Daoy (cell line): ENCODE results near the gene RGMB. TPM values are rescaled to one million over a fixed set of nuclear protein-coding genes. Genes with fewer than 3 reads are reported as not detected.
A peak's percentile ranks its signal among the peaks of the same experiment; 100 is the strongest.
"Not testable (repeated sequence)": the region's sequence is repeated elsewhere in the genome, so short reads cannot be mapped to it uniquely, and the experiment has no call there.

Source experiments
- DNase-seq: peaks from one replicate; pipeline ENCODE4 v3.0.0-alpha.2; 2015; ENCODE audit warnings: low read depth
- total RNA-seq: library from RNA; depleted of rRNA; stranded (reverse); fragments of >200 nt; shearing (Covaris generic); gene quantifications from 2 replicates; pipeline ENCODE4 v1.2.3, GENCODE V29; 2014; rRNA removed

RGMB gene, protein sequence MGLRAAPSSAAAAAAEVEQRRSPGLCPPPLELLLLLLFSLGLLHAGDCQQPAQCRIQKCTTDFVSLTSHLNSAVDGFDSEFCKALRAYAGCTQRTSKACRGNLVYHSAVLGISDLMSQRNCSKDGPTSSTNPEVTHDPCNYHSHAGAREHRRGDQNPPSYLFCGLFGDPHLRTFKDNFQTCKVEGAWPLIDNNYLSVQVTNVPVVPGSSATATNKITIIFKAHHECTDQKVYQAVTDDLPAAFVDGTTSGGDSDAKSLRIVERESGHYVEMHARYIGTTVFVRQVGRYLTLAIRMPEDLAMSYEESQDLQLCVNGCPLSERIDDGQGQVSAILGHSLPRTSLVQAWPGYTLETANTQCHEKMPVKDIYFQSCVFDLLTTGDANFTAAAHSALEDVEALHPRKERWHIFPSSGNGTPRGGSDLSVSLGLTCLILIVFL
- 12.5 and 17.9 TPM in 2 replicates for total RNA-seq

DNA sequence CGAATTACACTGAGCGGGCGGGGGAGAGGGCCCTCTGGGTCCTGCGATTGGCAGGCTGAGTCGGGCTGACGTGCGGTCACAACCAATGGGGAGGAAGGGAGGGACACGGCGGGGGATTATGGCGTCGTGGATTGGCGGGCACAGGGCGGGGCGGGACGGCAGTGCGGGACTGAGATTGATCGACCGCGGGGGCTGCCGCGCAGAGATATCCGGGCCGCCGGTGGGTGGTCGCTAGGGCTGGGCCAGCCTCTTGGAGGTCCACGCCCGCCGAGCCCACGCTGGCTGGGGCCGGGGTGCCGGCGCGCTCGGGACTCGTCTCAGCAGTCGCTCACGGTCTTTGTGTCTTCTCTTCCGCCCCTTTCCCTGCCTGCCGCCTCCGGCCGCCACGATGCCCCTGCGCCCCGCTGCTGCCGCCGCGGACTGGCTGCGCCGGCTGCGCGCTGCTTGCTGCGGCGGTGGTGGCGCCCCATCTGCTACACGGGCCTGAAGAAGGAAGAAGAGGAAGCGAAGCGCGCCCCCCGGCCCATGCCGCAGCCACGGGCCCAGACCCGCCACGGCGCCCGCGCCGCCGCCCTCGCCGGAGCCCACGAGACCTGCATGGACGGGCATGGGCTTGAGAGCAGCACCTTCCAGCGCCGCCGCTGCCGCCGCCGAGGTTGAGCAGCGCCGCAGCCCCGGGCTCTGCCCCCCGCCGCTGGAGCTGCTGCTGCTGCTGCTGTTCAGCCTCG is at the start of gene RGMB:
RGMB (plus strand) TSS at position 200 of the 728 bp plus-strand sequence; CDS start at position 608, 408 bp downstream.
- peak; percentile 100 for DNase-seq

DNA sequence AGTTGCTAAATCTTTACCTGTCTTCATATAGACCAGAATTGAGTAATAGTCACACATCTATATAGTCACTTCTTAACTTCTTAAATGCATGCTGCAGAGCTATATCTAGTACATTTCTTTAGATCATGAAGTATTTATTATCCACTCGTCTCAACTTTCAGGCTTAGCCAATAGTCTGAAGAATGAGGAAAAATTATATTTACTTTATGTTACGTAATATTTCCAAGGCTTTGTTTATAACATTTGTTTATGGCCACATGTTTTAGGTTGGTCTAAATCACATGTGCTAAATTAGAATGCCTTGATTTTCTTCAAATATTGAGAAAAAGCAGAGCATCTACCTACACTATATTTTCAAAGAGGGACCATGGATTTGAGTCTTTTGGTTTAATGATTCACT is 47.2 kb upstream of the RGMB start:
- DNase-seq: no peak

DNA sequence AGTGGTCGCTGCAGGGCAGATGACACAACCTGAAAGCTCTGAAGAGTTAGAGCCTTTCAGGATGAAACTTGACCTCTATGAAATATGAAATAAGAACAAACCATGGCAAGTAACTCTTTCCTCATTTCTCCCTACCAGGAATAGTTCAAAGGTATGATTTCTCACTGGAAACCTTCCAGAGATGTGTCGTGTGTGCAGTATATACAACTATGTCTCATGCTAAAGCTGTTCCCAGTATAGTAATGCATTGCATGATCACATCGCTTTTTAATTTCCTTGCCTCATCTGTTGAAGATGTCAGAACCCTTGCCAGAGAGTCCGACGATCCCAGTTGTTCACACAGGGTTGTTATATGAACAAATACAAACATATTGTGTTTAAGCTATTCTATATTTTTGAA is 45.8 kb upstream of the RGMB start:
- no peak for DNase-seq

DNA sequence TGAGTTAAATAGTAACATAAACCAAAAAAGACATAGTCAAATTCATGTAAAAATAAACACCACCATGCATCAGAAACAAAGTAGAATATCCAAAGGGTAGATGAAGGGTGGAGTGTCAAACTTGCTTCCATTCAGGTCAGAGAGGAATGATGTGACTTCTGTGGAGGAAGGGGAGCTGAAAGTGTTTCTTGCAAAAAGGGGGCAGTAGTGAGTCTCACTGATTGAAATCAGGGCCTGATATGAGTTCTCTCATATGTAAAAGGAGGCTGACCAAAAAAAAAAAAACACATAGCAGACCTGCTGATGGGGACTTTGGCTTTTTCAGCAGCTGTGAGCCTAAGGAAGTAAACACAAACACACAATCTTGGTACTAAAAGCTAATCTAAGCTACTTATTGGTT is 38.8 kb upstream of the RGMB start:
- no peak for DNase-seq

DNA sequence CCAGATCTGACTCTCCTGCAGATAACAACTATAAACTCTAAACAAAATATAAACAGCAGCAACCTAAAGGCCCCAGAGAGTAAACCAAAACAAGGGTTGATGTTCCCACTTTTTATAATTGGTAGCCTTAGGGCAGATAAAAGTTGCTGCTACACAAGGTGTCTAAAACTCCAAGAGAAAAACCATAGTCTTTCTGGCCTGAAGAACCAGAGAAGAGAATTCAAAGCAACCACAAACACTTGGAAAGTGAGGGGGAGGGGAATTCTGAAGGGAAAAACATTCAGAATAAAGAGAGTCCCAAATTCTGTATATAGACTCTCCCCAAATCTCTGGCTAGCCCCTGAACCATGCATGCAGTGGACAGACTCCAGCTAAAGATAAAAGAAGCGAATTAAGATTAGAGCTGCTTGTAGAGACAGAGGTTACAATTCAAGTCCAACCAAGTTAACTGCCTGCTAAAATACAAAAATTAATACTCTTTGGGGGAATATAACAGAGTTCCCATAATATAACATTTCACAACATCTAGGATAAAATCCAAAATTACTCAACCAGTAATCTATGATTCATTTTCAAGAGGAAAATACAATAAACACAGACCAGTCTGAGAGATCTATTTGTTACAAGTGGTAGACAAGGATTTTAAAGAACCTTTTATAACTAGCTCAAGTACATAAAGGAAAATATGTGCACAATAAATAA is 37.5 kb upstream of the RGMB start:
- no peak for DNase-seq

DNA sequence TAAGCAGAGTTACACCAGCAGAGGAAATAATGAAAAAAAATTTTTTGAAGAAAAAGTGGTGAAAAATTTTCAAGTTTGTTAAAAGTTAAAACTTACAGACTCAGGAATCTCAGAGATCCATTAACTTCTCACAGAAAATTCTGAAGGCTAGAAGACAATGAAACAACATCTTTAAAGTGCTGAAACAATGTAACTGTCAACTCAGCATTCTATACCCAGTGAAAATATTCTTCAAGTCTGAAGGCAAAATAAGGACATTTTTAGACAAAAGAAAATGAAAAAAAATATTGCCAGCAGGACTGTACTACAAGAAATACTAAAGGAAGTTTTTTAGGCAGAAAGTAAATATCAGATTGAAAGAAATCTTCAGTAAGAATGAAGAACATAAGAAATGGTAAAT is 36.7 kb upstream of the RGMB start:
- no peak for DNase-seq

DNA sequence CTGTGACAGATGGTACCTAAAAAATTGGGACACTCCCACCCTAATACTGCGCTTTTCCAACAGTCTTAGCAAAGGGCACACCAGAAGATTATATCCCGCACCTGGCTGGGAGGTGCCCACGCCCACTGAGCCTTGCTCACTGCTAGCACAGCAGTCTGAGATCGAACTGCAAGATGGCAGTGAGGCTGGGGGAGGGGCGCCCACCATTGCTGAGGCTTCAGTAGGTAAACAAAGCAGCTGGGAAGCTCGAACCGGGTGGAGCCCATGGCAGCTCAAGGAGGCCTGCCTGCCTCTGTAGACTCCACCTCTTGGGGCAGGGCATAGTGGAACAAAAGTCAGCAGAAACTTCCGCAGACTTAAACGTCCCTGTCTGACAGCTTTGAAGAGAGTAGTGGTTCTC is 36.0 kb upstream of the RGMB start:
- DNase-seq: not testable (repeated sequence)

DNA sequence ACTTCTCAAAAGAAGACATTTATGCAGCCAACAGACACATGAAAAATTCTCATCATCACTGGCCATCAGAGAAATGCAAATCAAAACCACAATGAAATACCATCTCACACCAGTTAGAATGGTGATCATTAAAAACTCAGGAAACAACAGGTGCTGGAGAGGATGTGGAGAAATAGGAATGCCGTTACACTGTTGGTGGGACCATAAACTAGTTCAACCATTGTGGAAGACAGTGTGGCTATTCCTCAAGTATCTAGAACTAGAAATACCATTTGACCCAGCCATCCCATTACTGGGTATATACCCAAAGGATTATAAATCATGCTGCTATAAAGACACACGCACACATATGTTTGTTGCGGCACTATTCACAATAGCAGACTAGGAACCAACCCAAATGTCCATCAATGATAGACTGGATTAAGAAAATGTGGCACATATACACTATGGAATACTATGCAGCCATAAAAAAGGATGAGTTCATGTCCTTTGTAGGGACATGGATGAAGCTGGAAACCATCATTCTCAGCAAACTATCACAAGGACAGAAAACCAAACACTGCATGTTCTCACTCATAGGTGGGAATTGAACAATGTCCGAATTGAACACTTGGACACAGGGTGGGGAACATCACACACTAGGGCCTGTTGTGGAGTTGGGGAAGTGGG is 34.8 kb upstream of the RGMB start:
- not testable (repeated sequence) for DNase-seq

DNA sequence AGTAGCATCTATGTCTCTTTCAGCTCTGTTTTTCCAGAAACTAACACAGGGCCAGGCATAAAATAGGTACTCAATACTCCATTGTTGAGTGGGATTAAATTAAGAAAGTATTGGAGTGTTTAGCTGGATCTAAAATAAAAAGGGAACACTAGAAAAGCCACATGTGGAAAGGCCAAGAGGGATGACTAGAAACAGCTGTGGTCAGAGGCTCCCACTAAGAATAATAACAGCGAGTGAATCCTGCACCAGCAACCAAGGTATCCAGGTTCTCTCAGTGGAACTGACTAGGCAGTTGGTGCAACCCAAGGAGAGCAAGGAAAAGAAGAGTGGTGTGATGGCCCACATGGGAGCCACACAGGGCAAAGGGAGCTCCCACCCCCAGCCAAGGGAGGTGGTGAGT is 31.5 kb upstream of the RGMB start:
- DNase-seq: no peak

DNA sequence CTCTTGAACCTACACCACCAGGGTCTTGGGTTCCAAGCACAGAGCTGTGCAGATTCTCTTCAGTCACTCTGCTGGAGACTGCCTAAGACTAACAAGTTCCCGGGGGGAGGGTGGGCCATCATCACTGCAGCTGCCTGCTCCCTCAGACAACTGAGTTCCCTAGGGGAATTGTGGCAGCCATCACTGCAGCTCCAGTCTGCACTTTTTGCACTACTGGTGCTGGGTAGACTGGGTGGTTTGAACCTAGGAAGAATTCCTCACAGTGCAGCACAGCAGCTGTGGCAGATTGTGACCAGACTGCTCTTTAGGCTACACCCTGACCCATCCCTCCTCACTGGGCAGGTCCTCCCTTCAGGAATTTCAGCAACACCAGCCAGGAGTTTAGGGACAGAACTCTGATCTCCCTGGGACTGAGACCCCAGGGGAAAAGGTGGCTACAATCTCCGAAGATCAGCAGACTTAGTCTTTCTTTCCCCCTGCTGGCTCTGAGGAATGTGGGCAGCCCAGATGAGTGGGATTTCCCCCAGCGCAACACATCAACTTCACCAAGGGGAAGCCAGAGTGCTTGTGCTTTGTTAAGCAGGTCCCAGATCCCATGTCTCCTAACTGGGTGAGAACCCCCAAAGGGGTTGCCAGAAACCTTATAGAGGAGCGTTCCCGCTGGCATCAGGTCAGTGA is 30.9 kb upstream of the RGMB start:
- no peak for DNase-seq

DNA sequence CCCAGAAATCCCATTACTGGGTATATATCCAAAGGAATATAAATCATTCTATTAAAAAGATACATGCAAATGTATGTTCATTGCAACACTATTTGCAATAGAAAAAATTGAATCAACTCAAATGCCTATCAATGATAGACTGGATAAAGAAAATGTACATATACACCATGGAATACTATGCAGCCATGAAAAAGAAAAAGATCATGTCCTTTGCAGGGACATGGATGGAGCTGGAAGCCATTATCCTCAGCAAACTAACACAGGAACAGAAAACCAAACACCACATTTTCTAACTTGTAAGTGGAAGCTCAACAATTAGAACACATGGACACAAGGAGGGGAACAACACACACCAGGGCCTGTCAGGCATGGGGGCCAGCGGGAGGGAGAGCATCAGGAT is 25.2 kb upstream of the RGMB start:
- not testable (repeated sequence) for DNase-seq

DNA sequence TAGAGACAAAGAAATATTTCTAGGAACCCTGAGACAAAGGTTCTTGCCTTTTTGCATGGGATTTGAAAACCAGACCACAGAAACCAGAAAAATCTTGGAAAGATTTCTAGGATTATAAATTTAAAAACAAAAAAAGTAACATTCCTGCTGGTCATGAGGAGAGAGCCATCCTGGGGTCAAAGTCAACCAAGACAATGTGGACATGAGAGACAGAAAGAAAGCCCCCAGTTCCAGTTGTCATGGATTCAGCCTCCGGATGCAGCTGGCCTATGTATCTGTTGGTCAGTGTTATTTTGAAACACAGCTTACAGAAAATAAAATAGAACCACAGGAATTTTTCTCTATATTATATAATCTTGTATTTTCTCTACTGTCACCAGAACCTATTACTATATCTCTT is 24.4 kb upstream of the RGMB start:
- no peak for DNase-seq

DNA sequence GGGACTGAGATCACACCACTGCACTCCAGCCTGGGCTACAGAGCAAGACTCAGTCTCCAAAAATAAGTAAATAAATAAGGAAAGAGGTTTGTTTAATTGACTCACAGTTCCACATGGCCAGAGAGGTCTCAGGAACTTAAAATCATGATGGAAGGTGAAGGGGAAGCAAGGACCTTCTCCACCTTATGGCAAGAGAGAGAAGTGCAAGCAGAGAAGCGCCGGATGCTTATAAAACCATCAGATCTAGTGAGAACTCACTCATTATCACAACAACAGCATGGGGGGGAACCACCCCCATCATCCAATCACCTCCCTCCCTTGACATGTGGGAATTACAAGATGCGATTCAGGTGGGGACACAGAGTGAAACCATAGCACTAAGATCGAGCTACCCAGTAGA is 22.8 kb upstream of the RGMB start:
- DNase-seq: peak; percentile 23

DNA sequence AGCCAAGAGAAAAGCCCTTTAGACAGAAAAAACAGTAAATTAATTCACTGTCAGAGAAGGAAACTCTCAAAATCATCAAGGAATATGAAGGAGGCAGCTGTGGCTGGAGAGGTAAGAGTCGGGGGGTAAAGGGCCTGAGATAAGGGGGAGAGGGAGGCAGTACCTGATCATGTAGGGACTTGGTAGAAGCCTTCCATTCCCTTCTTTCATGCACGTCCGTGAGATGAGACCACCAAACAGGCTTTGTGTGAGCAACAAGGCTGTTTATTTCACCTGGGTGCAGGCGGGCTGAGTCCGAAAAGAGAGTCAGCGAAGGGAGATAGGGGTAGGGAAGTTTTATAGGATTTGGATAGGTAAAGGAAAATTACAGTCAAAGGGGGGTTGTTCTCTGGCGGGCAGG is 21.1 kb upstream of the RGMB start:
- not testable (repeated sequence) for DNase-seq

DNA sequence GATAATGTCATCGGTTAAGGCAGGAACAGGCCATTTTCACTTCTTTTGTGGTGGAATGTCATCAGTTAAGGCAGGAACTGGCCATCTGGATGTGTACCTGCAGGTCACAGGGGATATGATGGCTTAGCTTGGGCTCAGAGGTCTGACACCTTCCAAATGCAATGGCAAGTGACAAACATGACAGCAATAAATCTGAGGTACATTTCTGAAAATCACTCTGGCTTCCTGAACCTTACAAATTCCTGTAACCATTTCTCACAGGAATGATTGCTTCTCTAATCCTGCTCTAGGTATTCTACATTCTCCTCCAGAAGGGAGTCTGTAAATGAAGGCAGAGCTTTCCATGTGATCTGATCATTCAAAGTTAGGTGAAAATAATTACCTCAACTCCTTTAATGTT is 20.7 kb upstream of the RGMB start:
- not testable (repeated sequence) for DNase-seq

DNA sequence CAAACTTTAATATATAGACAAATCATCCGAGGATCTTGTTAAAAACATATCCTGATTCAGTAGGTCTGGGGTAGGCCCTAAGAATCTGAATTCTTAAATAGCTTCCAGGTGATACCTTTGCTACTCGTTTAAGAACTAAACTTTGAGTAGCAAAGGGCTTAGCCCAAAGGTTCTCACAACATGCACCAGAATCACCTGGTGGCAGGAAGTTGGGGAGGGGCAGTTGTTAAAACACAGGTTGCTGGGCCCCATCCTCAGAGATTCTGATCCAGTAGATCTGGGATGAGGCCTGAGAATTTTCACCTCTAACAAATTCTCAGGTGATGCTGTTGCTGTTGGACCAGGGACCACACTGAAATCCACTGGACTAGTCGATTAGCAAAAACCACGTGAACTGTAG is 20.0 kb upstream of the RGMB start:
- no peak for DNase-seq

DNA sequence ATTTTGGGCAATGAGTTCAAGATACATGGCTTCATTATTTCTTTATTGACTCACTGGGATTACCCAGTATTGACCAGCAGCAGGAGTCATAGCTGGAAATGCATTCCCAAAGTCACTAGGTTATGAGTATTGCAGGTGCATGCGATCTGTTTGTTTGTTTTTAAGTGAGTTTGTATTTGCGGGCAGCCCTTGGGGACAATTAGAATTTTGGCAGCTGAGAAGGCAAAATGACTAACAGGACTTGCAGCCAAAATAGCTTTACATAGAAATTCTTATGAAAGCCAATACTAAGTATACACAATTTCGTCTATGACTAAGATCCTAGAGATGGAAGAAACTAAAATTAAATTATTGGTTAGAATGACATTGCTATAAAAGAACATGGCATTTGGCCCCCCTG is 18.1 kb upstream of the RGMB start:
- DNase-seq: peak; percentile 55

DNA sequence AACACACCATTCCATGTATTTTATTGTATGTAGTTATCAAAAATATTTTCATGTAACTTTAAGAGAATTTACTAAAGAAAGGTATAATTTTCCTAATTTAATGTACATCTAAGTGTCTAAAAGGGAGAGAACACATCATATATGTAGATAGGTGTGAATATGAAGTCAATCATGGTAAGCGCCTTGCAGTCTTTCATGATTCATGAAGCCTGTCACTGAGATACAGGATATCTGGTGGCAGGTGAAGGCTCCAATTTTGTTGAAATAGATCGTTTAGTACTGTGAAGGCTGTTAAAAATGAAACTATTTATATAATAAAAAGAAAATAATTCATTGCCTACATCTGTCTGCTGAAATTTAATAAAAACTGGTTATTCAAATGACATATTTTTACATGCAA is 15.5 kb upstream of the RGMB start:
- DNase-seq: no peak

DNA sequence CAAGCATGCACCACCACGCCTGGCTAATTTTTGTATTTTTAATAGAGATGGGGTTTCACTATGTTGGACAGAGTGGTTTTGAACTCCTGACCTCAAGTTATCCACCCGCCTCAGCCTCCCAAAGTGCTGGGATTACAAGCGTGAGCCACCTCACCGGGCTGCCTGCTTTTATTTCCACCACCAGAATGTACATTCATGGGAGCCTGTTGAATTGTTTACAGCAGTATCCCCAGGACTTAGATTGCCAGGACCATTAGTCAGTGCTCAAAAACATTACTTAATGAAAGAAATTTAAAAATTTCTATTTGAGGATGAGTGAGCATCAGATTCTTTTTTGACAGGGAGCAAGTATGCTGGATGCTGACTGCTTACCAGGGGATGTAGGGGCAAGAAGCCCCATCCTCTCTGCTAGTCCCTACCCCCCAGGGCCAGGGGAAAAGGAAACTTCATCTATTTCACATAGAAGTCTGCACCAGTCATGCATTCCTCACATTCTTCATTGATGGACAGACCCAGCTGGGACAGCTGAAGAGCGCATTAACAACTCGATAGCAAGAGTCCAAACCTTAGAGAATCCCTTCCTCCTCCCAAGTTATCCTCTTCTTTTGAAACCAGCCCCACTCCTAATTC is 10.3 kb upstream of the RGMB start:
- DNase-seq: peak; percentile 77

DNA sequence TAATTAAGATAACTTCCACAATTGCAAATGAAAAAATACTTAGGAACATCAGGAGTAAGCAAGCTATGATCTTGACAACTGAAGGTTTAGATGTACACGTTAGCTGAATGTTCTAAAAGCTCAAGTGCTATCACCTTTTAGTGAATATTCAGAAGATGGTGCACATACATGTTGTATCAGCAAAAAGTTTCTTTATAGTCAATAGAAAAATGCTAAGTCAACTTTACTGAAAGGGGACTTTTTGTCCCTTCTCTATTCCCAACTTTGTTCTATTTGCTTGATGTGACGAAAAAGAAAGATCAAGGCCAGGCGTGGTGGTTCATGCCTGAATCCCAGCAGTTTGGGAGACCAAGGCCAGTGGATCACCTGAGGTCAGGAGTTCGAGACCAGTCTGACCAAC is 7.6 kb upstream of the RGMB start:
- DNase-seq: no peak

DNA sequence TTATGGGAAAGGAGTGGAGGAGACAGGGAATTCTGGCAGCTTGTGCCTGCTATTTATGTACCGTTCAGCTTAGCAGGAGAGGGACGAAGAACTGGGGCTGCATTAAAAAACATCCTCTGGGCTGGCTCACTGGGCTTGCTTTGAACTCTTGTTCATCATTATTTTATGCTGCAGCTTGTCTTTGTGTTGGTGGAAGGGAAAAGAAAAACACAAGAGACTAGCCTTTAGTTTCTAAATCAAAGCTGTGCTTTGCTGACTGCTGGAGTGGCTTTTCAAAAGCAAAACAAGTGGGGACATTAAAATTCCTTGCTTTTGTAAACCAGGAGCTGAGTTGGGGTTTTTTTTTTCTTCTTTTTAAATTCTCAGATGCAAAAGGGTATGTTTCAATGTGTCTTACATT is 5.9 kb upstream of the RGMB start:
- DNase-seq: no peak
